NCI-H1092 treated with DMSO at 0.1 percent for 48 hours (cell line): ENCODE data around the gene CTCFL.

Experiments used
- DNase-seq: peaks from one replicate; lab custom pipeline; 2025; lab: John Stamatoyannopoulos, UW

The CTCFL gene

GRCh38 chr20:57559658-57560553 lies 35.0 kb upstream of the CTCFL start:
- no peak for DNase-seq

GRCh38 chr20:57559289-57559634 lies 34.3 kb upstream of the CTCFL start:
- no peak for DNase-seq

- DNase-seq, result no peak
Observed at GRCh38 chr20:57558614-57559288, 33.8 kb upstream of the CTCFL start.

GRCh38 chr20:57557926-57558613 lies 33.1 kb upstream of the CTCFL start:
- DNase-seq, result no peak

GRCh38 chr20:57556980-57557274 lies 32.0 kb upstream of the CTCFL start:
- DNase-seq, result no peak

GRCh38 chr20:57555457-57556184 lies 30.7 kb upstream of the CTCFL start:
- no peak for DNase-seq

- DNase-seq, result no peak
Observed at GRCh38 chr20:57553376-57554018, 28.6 kb upstream of the CTCFL start.

- no peak for DNase-seq
Observed at GRCh38 chr20:57552471-57552870, 27.5 kb upstream of the CTCFL start.

GRCh38 chr20:57548177-57549058 lies 23.5 kb upstream of the CTCFL start:
- no peak for DNase-seq

GRCh38 chr20:57546956-57547649 lies 22.2 kb upstream of the CTCFL start:
- no peak for DNase-seq

GRCh38 chr20:57545927-57546662 lies 21.2 kb upstream of the CTCFL start:
- no peak for DNase-seq

- no peak for DNase-seq
Observed at GRCh38 chr20:57544838-57545564, 20.1 kb upstream of the CTCFL start.

- no peak for DNase-seq
Observed at GRCh38 chr20:57543754-57544153, 18.8 kb upstream of the CTCFL start.

GRCh38 chr20:57540890-57541580 lies 16.1 kb upstream of the CTCFL start:
- no peak for DNase-seq

GRCh38 chr20:57539889-57540288 lies 14.9 kb upstream of the CTCFL start:
- no peak for DNase-seq

GRCh38 chr20:57537822-57538221 lies 12.9 kb upstream of the CTCFL start:
- DNase-seq, result no peak

GRCh38 chr20:57536771-57537724 lies 12.1 kb upstream of the CTCFL start:
- DNase-seq, result no peak
